GM19395 (cell line): ENCODE results near the gene NBPF3.
"Not testable (repeated sequence)": the region's sequence is repeated elsewhere in the genome, so short reads cannot be mapped to it uniquely, and the experiment has no call there.

Source experiments
- ATAC-seq: cut with Tn5 transposase; IDR thresholded peaks from one replicate; pipeline ENCODE4 v1.9.1; 2021; ENCODE audit warnings: mild to moderate bottlenecking, moderate library complexity; ENCODE audit not compliant: unreplicated experiment

The NBPF3 gene

DNA sequence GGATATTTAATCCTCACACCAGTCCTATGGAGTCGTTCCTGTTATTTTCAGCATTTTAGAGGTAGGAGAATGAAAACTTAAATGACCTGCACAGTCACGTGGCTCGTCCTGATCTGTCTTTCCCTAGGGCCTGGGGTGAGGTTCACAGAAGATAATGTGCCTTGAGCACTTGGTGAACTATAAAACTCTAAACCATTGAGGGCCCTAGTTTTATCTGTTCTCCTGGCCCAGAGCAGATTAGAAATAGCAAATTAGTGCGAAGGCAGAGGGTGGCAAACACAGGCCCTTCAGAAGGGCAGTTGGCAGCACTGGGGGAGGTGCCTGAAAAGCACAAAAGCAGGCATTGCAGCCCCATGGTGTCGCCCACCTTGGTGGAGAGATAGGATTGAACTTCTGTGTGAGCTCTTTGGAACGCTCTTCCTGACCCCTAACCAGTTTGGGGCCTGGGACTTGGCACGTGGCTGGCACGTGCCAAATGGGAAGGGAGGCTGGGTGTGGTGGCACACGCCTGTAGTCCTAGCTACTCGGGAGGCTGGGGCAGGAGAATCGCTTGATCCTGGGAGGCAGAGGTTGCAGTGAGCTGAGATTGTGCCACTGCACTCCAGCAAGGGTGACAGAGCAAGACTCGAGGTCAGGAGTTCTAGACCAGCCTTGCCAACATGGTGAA lies 1.2 kb upstream of the NBPF3 start:
- ATAC-seq, result not testable (repeated sequence)

DNA sequence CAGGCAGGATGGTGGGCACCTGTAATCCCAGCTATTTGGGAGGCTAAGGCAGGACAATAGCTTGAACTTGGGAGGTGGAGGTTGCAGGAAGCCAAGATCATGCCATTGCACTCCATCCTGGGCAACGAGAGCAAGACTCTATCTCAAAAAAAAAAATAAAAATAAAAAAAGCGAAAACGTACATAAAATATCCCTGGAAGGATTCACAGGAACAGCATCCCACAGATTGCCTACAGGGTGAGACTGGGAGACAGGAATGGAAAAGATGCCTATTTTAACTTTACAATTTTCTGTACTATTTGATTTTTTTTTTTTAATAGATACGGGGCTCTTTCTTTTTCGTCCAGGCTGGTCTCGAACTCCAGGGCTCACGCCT lies 604 bp upstream of the NBPF3 start:
- no peak for ATAC-seq

DNA sequence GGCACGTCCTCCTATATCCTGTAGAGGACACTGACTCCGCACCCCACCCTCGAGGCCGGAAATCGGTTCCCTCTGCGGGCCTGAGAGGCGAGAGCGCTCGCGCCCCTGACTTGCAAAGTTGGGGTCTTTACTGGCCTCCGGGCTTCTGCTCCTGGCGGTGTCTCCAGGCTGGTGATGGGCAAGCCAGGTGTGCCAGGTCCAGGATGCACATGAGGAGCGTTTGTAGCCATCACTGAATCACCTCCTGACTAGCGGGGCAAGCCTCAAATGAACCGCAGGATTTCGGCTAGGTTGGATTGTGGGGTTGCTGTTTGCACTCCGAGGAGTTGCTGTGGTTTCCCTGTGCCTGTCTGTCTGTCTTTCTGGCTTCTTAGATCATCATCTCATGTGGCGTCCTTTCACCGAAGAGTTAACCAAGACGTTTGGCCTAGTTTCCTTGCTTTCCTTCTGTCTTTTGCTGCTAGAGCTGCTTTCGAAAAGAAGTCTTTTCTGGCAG lies 741 bp downstream of the NBPF3 start:
- not testable (repeated sequence) for ATAC-seq

DNA sequence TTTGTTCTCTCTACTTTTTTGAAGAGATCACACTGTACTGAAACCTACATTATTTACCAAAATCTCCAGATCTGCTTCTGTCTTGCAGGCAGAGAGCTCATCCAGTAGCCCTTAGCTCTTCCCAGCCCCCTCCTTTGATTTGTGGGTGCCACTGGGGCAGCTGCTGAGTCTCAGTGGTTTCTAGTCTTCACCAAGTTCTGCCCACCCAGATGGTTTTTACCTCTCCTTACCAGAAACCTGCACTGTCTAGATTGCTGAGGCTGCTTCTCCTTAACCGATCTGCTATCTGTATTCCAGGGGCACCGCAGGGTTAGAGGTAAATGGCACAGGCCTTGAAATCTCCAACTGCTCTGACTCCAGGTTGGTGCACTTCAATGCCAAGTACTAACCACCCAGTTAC lies 6.7 kb downstream of the NBPF3 start:
- not testable (repeated sequence) for ATAC-seq

DNA sequence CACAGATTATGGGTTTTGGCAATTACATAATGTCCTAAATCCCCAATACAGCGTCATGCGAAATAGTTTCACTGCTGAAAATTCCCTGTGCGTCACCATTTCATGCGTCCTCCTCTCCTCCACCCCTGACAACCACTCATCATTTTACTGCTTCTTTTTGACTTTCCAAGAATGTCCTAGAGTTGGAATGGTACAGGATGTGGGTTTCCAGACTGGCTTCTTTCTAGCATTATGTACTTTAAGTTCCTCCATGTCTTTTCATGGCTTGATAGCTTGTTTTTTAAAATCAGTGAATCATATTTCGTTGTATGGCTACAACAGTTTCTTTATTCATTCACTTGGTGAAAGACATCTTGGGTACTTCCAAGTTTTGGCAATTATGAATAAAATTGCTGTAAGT lies 7.4 kb downstream of the NBPF3 start:
- no peak for ATAC-seq

DNA sequence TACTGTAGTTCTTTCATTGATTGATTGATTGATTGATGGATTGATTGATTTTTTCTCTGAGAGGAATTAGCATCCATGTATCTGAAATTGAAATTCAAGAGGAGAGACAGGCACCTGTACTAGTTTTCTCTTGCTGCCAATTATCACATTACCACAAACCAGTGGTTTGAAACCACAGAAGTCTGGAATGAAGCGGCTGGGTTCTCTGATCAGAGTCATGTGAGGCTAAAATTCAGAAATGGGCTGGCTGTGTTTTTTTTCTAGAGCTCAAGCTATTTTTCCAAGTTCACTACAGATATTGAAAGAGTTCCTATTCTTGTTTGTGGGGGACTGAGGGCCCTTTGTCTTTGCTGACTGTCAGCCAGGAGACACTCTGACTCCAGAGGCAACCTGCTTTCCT lies 10.0 kb downstream of the NBPF3 start:
- no peak for ATAC-seq

DNA sequence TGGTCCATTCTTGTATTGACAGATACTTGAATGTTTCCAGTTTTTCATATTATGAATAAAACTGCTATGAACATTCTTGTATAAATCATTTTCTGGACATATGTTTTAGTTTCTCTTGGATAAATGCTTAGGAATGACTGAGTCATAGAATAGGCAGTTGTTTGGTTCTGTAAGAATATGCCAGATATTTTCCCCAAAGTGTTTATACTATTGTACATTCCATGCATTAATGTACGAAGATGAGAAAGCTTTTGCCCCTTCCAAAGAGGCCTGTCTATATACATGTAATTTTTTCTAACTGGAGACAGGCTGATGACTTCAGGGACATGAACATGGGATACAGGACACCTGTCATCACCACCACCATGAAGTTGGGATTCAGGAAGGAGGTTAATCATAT lies 11.3 kb downstream of the NBPF3 start:
- ATAC-seq, result no peak

DNA sequence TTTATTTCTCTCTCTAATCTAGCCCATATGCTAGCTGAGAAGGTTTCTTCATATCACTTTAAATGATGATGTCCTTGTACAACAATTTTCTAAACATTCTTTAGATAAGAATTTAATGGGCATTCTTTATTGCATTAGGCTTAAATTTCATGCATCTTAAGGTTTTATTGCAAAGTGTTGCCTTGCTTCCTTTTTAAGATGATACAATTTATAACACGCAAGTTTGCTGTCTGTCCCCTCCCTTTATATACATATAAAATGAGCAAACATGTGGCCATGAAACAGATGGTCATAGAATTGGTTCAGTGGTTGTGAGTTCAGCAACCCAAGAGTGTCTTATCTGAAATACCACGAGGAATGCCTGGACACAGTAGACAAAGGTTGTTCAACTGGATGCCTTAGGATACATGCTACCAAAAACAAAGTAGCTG lies 12.1 kb downstream of the NBPF3 start:
- ATAC-seq, result no peak

DNA sequence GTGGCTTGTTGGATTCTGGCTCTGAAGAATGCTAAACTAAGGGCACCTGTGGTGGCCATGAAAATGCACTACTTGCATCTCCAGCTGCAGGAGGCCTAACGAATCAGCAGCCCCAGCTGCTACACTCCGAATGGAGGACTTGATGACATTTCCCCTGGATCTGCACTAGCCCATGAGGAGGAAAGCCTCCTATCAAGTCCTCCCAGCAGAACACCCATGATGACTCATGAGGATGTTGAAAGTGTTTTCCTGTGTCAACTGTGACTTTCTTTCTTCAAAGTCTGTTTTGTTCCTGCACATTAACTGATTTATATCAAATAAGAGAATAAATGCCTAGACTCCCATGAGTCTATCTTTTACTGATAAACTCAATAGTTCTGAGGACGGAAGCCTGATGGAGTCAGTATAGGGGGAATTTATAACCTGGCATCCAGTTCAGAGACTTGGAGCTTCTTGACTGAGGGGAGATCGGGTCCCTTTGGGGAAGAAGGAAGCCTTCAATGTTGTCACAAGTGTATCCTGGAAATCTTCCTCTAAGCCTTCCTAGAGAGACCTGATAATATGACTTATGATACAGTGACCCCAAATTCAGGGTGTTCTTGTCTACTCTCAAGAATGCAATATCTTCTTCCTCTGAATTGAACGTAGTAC lies 14.2 kb downstream of the NBPF3 start:
- not testable (repeated sequence) for ATAC-seq

DNA sequence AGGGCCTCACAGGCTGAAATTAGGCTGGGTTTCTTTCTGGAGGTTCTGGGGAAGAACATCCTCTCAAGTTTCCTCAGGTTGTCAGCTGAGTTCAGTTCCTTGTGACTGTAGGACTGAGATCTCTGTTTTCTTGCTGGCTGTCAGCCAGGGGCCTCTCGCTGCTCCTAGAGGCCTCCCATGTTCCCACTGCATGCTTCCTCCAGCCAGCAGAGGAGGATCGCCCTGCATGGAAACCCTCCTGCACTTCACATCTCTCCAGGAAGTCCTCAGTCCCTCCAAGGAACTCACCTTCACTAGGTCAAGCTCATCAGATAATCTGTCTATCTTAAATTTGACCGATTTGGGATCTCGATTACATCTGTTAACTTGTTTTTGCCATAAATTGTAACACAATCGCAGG lies 15.0 kb downstream of the NBPF3 start:
- ATAC-seq, result not testable (repeated sequence)

DNA sequence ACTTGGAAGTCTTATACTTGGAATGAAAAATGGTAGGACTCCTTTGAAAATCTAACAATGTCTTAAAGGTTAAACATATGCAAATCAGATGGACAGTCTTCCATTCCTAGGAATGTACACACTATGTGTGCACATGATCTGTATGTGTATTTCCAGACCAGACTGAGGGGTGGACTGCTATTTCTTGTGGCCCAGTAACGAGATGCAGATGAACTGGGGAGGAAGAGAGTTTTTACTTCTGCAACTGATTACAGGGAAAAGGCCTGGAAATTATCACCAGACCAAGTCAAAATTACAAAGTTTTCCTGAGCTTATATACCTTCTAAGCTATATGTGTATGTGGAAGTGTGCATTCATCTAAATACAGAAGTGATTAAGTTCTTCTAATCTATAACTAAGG lies 17.7 kb downstream of the NBPF3 start:
- no peak for ATAC-seq

DNA sequence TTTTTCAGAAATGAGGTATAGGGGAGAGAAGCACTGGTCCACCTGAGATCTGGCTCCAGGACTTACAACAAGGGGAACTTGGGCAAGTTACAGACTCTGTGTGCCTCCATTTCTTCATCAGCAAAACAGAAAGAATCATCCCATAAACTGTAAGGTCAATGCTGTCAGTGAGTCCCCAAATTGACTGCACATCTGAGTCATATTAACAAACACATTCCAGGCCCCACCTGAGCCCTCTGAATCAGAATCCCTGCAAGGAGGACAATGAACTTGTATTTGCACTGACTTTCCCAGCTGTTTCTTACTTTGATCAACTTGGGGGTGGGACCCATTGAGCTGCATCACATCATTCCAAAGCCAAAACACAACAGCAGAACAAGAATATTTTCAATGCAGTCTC lies 25.2 kb downstream of the NBPF3 start:
- ATAC-seq, result not testable (repeated sequence)

DNA sequence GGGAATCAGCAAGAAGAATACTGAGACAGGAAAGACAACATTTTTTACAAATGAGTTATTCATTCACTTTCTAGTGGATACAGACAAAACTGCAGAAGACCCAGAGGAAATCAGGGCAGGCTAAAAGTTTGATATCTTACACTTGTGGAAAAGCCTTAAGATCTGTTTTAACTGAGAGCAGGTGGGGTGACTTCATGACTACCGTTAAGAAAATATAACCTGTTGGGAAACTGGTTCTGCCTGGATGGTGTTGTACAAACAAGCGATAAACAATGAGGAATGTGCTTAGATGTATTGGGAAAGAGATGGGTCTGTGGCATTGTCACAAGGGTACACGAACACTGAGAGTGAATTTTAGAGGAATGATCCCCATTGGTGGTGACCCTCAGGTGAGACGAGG lies 28.0 kb downstream of the NBPF3 start:
- not testable (repeated sequence) for ATAC-seq

DNA sequence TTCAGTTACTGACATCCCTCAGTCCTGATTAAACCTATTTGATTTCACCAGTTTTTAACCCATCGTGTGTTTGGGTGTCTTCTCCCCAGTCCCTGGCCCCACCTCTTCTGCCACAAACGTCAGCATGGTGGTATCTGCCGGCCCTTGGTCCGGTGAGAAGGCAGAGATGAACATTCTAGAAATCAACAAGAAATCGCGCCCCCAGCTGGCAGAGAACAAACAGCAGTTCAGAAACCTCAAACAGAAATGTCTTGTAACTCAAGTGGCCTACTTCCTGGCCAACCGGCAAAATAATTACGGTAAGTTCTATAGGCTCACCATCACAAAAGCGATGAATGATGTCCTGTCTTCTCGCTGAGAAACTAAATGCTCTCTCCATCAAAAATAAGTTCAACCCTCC lies 28.7 kb downstream of the NBPF3 start:
- ATAC-seq, result no peak

DNA sequence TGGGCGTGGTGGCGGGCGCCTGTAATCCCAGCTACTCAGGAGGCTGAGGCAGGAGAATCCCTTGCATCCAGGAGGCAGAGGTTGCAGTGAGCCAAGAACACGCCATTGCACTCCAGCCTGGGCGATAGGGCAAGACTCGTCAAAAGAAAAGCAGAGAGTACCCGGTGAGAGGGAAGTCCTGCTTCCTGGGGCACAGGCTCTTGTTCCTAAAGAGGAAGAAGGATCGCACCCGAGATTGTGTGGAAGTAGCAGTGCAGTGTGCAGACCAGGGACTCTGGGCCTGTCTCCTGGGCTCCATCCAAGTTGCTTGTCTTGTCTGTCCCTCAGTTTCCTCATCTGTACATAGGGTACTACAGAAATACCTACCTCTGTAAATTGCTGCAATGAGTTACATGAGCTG lies 29.6 kb downstream of the NBPF3 start:
- no peak for ATAC-seq

DNA sequence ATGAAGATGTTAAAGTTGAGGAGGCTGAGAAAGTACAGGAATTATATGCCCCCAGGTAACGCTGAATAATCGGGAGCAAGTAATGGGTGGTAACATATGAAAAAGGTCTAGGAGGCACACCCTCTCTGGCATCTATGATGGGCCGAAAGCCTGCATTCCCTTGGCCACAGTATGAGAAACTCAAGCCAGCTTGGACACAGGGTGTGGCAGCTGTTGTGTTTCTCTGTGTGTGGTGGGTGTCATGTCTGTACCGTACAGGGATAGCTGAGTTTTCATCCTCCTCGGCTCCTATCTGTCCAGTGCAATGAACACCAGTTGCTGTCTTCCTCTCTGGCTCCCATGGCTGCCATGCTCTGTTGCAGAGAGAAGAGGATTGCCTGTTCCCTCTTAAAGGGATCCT lies 32.9 kb downstream of the NBPF3 start:
- ATAC-seq, result no peak

DNA sequence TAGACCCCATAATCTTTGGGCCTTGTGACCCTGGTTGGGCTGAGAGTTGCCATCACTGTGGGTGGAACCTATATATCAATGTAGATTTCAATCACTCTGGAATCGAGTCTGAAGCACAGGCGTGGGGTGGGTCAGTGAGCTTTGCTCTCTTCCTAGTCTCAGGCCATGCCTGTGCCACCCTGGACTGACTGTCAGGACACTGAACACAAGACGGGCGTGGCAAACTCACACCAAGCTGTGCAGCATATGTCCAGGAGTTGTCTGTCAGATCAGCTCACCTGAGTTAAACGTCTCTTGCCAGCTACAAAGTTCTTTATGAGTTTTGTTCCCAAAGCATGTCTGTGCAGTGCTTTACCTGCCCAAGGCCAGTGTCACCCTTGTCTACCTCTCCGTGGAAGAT lies 38.4 kb downstream of the NBPF3 start:
- no peak for ATAC-seq

DNA sequence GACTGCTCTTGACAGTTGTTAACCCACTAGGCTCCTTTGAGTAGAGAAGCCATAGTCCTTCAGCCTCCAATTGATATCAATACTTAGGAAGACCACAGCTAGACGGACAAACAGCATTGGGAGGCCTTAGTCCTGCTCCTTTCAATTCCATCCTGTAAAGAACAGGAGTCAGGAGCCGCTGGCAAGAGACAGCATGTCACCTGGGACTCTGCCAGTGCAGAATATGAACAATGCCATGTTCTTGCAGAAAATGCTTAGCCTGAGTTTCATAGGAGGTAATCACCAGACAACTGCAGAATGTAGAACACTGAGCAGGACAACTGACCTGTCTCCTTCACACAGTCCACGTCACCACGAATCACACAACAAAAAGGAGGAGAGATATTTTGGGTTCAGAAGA lies 43.9 kb downstream of the NBPF3 start:
- not testable (repeated sequence) for ATAC-seq

DNA sequence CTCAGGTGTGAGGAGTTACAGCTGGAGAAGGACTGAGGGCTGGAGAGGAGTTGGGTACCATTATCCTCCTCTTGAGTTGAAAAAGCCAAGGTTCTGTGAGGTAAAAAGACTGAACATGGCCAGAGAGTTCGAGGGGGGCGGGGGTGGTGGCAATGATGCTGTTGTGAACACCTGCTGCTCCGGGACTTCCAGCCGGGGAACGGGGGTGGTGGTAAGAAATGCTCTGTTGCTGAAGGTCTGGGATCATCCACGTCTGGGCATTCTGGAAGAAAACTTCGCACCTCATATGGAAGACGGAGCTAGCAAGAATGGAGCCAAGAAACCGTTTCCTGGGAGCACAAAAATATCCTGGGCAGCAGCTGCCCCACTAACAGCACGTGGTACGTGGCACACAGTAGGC lies 49.2 kb downstream of the NBPF3 start:
- no peak for ATAC-seq

DNA sequence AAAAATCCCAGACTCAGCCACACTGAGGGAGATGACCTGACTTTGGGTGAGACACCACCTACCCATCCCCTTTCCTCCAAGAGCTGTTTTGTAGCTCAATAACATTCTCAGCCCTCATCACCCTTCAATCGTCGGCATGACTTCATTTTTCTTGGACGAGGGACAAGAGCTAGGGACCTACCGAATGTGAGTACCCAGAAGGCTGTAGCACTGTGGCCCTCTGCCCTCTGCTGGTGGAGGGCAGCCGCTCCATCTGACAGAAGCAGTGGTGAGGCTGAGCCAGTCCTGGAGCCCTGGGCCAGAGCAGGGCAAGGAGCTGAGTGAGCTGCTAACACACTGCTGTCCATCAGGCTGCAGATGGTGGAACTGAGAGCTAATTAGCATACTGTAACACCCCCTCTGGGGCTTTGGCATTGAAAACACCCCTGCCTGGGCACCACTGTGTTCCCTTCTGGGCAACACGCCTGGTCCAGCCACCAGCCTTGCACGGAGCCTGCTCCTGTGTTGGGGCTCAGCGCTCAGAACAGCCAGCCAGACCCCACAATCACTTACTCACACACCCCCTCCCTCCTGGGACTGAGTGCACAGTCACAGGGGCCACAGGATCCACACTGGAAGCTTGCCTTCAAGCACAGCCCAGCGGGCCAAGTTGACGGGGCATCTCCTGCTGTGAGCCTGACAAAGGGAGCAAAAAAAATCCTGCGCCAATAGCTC lies 51.0 kb downstream of the NBPF3 start:
- no peak for ATAC-seq

DNA sequence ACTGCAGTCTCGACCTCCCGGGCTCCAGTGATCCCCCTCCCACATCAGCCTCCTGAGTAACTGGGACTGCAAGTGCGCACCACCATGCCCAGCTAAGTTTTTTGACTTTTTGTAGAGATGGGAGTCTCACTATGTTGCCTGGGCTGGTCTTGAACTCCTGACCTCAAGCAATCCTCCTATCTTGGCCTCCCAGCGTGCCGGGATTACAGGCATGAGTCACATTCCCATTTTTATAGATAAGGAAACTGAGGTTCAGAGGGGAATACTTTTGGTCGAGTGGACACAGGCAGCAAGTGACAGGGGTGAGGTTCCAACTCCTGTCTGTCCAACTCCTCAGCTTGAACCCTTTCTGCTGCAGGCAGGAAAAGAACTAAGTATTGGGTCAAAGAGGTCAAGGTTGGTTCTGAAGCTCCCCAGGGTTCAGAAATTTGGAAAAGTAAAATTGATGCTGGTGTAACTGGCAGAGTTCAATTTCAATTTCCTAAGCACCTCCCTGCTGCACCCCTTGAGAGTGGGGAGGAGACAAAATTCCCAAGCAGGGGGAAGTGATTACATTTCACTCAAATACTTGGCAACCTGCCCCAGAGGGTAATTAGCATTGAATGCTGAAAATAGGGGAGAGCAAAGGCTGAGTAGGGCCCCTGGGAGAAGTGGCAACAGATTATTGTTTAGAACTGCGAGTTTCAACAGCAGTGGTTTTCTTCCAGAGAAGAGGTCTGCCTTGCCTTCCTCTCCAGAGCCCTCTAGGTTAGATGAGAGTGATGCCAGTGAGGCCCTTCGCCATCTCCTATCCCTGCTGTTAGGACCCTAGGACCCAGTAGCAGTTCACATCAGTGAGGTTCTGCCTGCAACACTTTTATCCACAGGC lies 51.8 kb downstream of the NBPF3 start:
- ATAC-seq, result no peak
